H1 (cell line): ENCODE data around the gene MAGI1. TPM values are rescaled to one million over a fixed set of nuclear protein-coding genes. Genes with fewer than 3 reads are reported as not detected.

Experiments used
- ATF2 ChIP-seq: IDR thresholded peaks from 2 replicates; pipeline ENCODE4 v1.6.1; 2012; ENCODE audit warnings: low read length, inconsistent platforms
- CHD2 ChIP-seq: IDR thresholded peaks from 2 replicates; pipeline ENCODE4 v1.6.1; 2012; ENCODE audit warnings: low read length, improper control_type of control experiment
- GTF2F1 ChIP-seq: IDR thresholded peaks from 2 replicates; pipeline ENCODE4 v1.6.1; 2012; ENCODE audit warnings: low read depth, low read length, improper control_type of control experiment, borderline replicate concordance
- SUZ12 ChIP-seq: fragments of 200-600 bp; sonication (generic); IDR thresholded peaks from 2 replicates; pipeline ENCODE4 v1.6.1; 2012; ENCODE audit warnings: mild to moderate bottlenecking, inconsistent platforms, low read length, moderate library complexity, mixed read lengths
- USF2 ChIP-seq: IDR thresholded peaks from 2 replicates; pipeline ENCODE4 v1.6.1; 2011; ENCODE audit warnings: low read length, improper control_type of control experiment
- polyA plus RNA-seq, 7 experiments: library from polyadenylated mRNA; depleted of rRNA in 3 of 7; stranded (reverse) in 5 of 7; unstranded in 2 of 7; fragments of >200 nt in 5 of 7; fragments of 200-250 nt in 2 of 7; gene quantifications; 1 replicate in 5 of 7; 2 replicates in 1 of 7; 4 replicates in 1 of 7; pipeline versions ENCODE4 v1.2.1 to v1.2.3, GENCODE V29; 2011 to 2013; ENCODE audit warnings: missing spikeins in 2 of 7, mixed read lengths in 2 of 7
- total RNA-seq: library from RNA; stranded (reverse); fragmentation: NEBNext Ultra II Directional; extraction: Animal tissue kit (Norgen Biotek cat#: 25700); gene quantifications from 2 replicates; pipeline ENCODE4 v1.2.1, GENCODE V29; 2021

MAGI1 gene
- total and polyA plus RNA-seq, 2 of the 8 experiments (the other 6 are each of a cell fraction or from before 2014, with no cell fraction given): 19.8 to 78.0 TPM

- TF ChIP-seq CHD2 (no peak), ATF2 (no peak), GTF2F1 (no peak), SUZ12 (no peak), USF2 (no peak)
These were observed 34.5 kb downstream of the MAGI1 start (continued) for GRCh38 chr3:66004244-66004643.
